OCI-LY1 (cell line): ENCODE data around the gene NELL2.

Source experiments
- H2AFZ ChIP-seq: fragments of 200-600 bp; sonication (generic), shearing (Covaris generic); 2 replicates; pipeline ENCODE4 v1.6.0; 2014; ENCODE audit warnings: antibody characterized with exemption, mild to moderate bottlenecking, low read length
- H3F3A ChIP-seq: fragments of 200-600 bp; sonication (generic), shearing (Covaris generic); 2 replicates; pipeline ENCODE4 v1.6.0; 2014; ENCODE audit warnings: mild to moderate bottlenecking, antibody characterized with exemption, low read length, moderate library complexity; ENCODE audit not compliant: insufficient read depth
- H3K27ac ChIP-seq: fragments of 200-600 bp; sonication (generic); 2 replicates; pipeline ENCODE4 v1.5.1; 2014; ENCODE audit warnings: low read length, mixed run types, mild to moderate bottlenecking, low read depth; ENCODE audit not compliant: poor library complexity, severe bottlenecking
- H3K27me3 ChIP-seq: fragments of 200-600 bp; sonication (generic); 2 replicates; pipeline ENCODE4 v1.6.0; 2014; ENCODE audit warnings: antibody characterized with exemption, mild to moderate bottlenecking, low read length, moderate library complexity; ENCODE audit not compliant: insufficient read depth
- H3K36me3 ChIP-seq: fragments of 200-600 bp; sonication (generic); 2 replicates; pipeline ENCODE4 v1.6.1; 2014; ENCODE audit warnings: mild to moderate bottlenecking, antibody characterized with exemption, low read length, moderate library complexity, mixed read lengths; ENCODE audit not compliant: insufficient read depth
- H3K4me1 ChIP-seq: fragments of 200-600 bp; sonication (generic); 2 replicates; pipeline ENCODE4 v1.5.1; 2014; ENCODE audit warnings: mild to moderate bottlenecking, low read length, moderate library complexity; ENCODE audit not compliant: insufficient read depth, severe bottlenecking
- H3K4me2 ChIP-seq: fragments of 200-600 bp; sonication (generic), shearing (Covaris generic); 2 replicates; pipeline ENCODE4 v1.6.1; 2014; ENCODE audit warnings: low read length
- H3K4me3 ChIP-seq: fragments of 200-600 bp; sonication (generic); 2 replicates; pipeline ENCODE4 v1.5.1; 2014; ENCODE audit warnings: low read length, low read depth, mild to moderate bottlenecking, mixed read lengths; ENCODE audit not compliant: poor library complexity, severe bottlenecking
- H3K79me2 ChIP-seq: fragments of 200-600 bp; shearing (Covaris generic); 2 replicates; pipeline ENCODE4 v1.6.1; 2016; ENCODE audit warnings: mixed run types, low read length, mixed read lengths; ENCODE audit not compliant: insufficient read depth
- H3K9ac ChIP-seq: fragments of 200-600 bp; sonication (generic), shearing (Covaris generic); 2 replicates; pipeline ENCODE4 v1.6.1; 2014; ENCODE audit warnings: mild to moderate bottlenecking, low read length, mixed read lengths
- H3K9me2 ChIP-seq: fragments of 200-600 bp; sonication (generic), shearing (Covaris generic); 2 replicates; pipeline ENCODE4 v1.6.1; 2014; ENCODE audit warnings: low read depth, mild to moderate bottlenecking, low read length, mixed read lengths
- H3K9me3 ChIP-seq: fragments of 200-600 bp; shearing (Covaris generic); 2 replicates; pipeline ENCODE4 v1.6.1; 2014; ENCODE audit warnings: low read length, mixed read lengths
- H4K20me1 ChIP-seq: fragments of 200-600 bp; sonication (generic), shearing (Covaris generic); 2 replicates; pipeline ENCODE4 v1.6.0; 2016; ENCODE audit warnings: mild to moderate bottlenecking, low read length; ENCODE audit not compliant: insufficient read depth
- CTCF ChIP-seq: fragments of 200-600 bp; sonication (generic), shearing (Covaris generic); IDR thresholded peaks from 2 replicates; pipeline ENCODE4 v1.5.1; 2017; ENCODE audit warnings: mild to moderate bottlenecking, antibody characterized with exemption, low read length, moderate library complexity, mixed read lengths
- EZH2 ChIP-seq: fragments of 200-600 bp; sonication (generic), shearing (Covaris generic); IDR thresholded peaks from 2 replicates; pipeline ENCODE4 v1.8.0; 2017; ENCODE audit warnings: borderline replicate concordance, mixed run types, mild to moderate bottlenecking, antibody characterized with exemption, low read length, moderate library complexity, mixed read lengths

NELL2 gene

GRCh38 chr12:44542716-44543115 lies 333.4 kb downstream of the NELL2 start:
- Histone ChIP-seq H3F3A (no peaks in the 10 kb centered on the region), H3K27ac (peak overlapping the region; percentile 89), H3K9me3 (no peaks in the 10 kb centered on the region), H3K79me2 (no peaks in the 10 kb centered on the region), H3K4me1 (peaks cover 94% of the 10 kb centered on the region), H3K36me3 (no peaks in the 10 kb centered on the region), H3K9me2 (no peaks in the 10 kb centered on the region), H2AFZ (no peak overlapping the region), H4K20me1 (no peaks in the 10 kb centered on the region), H3K27me3 (no peaks in the 10 kb centered on the region), H3K4me2 (no peak overlapping the region; the same call in 1 of the 2 replicates), H3K9ac (no peak overlapping the region; the same call in 1 of the 2 replicates), H3K4me3 (no peak overlapping the region)
- TF ChIP-seq CTCF (no peak), EZH2 (no peak)

- TF ChIP-seq EZH2 (no peak), CTCF (no peak)
- H3K79me2 ChIP-seq, result no peaks in the 10 kb centered on the region
Measured at GRCh38 chr12:44537354-44537753, 338.8 kb downstream of the NELL2 start.

DNA sequence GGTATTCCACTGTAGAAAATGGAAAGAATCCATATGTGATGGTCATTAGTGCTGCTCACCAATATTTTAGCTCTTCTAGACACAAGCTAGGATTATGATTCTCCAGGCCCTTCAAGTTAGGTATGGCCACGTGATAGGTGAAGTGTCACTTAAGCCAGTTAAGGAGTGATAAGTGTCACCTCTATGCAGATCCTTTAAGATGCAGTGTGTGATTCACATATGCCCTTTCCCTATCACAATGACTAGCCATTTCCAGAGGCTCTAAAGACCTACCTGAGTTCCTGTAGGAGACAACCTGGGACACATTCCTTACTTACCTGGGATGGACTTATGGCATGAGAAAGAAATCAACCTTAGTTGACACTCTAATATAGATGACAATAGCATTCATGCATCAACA lies 343.2 kb downstream of the NELL2 start:
- Histone ChIP-seq H3K9me2 (no peaks in the 10 kb centered on the region), H3K36me3 (peaks cover 6% of the 10 kb centered on the region; the same call in 1 of the 2 replicates), H3K27me3 (no peaks in the 10 kb centered on the region), H4K20me1 (no peaks in the 10 kb centered on the region), H3K9ac (no peak overlapping the region), H3K4me3 (no peak overlapping the region), H3K27ac (no peak overlapping the region), H3F3A (0 out of 2 replicates have a peak, but pooled peaks cover 4% of the 10 kb centered on the region), H2AFZ (no peak overlapping the region), H3K79me2 (no peaks in the 10 kb centered on the region), H3K4me1 (peaks cover under 1% of the 10 kb centered on the region), H3K4me2 (no peak overlapping the region), H3K9me3 (no peaks in the 10 kb centered on the region)
- TF ChIP-seq CTCF (no peak), EZH2 (no peak)

More at GRCh38 chr12:44537354-44537753, 338.8 kb downstream of the NELL2 start:
- H2AFZ ChIP-seq, result no peak overlapping the region
- H3F3A ChIP-seq, result 0 out of 2 replicates have a peak, but pooled peaks cover 4% of the 10 kb centered on the region
- no peak overlapping the region for H3K4me2 ChIP-seq
- no peaks in the 10 kb centered on the region for H3K36me3 ChIP-seq
- H3K27me3 ChIP-seq, result no peaks in the 10 kb centered on the region
- H3K27ac ChIP-seq, result no peak overlapping the region
- no peaks in the 10 kb centered on the region for H4K20me1 ChIP-seq
- H3K9me3 ChIP-seq, result no peaks in the 10 kb centered on the region
- no peak overlapping the region for H3K9ac ChIP-seq
- peaks cover 40% of the 10 kb centered on the region for H3K4me1 ChIP-seq
- no peaks in the 10 kb centered on the region for H3K9me2 ChIP-seq
- no peak overlapping the region for H3K4me3 ChIP-seq
